WERI-Rb-1 (cell line): Measurements from ENCODE around the gene ATP1B1.
"Not testable (repeated sequence)": the region's sequence is repeated elsewhere in the genome, so short reads cannot be mapped to it uniquely, and the experiment has no call there.

Experiments used
- DNase-seq: peaks from one replicate; pipeline ENCODE4 v3.0.0-alpha.2; 2020
- H3K27ac ChIP-seq: fragments of 250-450 bp; sonication (Bioruptor Pico); 2 replicates; pipeline ENCODE4 v1.5.1; 2020; ENCODE audit warnings: mild to moderate bottlenecking, moderate library complexity
- H3K27me3 ChIP-seq: fragments of 250-450 bp; sonication (Bioruptor Pico); 2 replicates; pipeline ENCODE4 v1.5.1; 2021; ENCODE audit warnings: mild to moderate bottlenecking, low read depth, moderate library complexity; ENCODE audit not compliant: insufficient read depth, severe bottlenecking
- H3K36me3 ChIP-seq: fragments of 250-450 bp; sonication (Bioruptor Pico); 2 replicates; pipeline ENCODE4 v1.5.1; 2020; ENCODE audit warnings: mild to moderate bottlenecking, moderate library complexity
- H3K4me3 ChIP-seq: 2 replicates; pipeline ENCODE4 v1.5.1; 2011; ENCODE audit warnings: low read depth, mild to moderate bottlenecking, control low read depth, low read length
- H3K9me3 ChIP-seq: fragments of 250-450 bp; sonication (Bioruptor Pico); 2 replicates; pipeline ENCODE4 v1.5.1; 2021; ENCODE audit warnings: mild to moderate bottlenecking, moderate library complexity; ENCODE audit not compliant: severe bottlenecking
- TF ChIP-seq, protein P1 (sequence below): IDR thresholded peaks from 2 replicates; pipeline ENCODE4 v1.5.1; 2011; ENCODE audit warnings: low read depth, mild to moderate bottlenecking, control low read depth, inconsistent platforms, low read length

ATP1B1 gene

DNA sequence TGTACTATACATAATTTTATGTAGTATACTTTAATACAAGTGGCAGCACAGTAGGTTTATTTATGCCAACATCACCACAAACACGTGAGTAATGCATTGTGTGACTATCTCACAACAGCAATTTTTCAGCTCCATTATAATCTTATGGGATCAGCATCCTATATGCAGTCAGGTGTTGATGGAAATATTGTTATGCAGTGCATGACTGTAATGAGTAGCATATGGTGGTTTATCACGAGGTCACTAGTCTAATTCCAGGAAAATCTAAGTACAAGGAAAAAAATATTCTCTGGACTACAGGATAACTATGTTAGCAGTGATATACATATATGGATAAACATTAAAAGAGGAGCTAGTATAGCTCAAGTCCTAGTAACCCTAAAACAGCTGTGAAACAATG lies 69.0 kb downstream of the ATP1B1 start:
- no peaks in the 10 kb centered on the region for H3K27me3 ChIP-seq
- DNase-seq: no peak
- no peak overlapping the region for H3K27ac ChIP-seq
- no peaks in the 10 kb centered on the region for H3K9me3 ChIP-seq
- H3K4me3 ChIP-seq: no peak overlapping the region
- no peaks in the 10 kb centered on the region for H3K36me3 ChIP-seq
- TF ChIP-seq, protein P1, sequence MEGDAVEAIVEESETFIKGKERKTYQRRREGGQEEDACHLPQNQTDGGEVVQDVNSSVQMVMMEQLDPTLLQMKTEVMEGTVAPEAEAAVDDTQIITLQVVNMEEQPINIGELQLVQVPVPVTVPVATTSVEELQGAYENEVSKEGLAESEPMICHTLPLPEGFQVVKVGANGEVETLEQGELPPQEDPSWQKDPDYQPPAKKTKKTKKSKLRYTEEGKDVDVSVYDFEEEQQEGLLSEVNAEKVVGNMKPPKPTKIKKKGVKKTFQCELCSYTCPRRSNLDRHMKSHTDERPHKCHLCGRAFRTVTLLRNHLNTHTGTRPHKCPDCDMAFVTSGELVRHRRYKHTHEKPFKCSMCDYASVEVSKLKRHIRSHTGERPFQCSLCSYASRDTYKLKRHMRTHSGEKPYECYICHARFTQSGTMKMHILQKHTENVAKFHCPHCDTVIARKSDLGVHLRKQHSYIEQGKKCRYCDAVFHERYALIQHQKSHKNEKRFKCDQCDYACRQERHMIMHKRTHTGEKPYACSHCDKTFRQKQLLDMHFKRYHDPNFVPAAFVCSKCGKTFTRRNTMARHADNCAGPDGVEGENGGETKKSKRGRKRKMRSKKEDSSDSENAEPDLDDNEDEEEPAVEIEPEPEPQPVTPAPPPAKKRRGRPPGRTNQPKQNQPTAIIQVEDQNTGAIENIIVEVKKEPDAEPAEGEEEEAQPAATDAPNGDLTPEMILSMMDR: no peak

DNA sequence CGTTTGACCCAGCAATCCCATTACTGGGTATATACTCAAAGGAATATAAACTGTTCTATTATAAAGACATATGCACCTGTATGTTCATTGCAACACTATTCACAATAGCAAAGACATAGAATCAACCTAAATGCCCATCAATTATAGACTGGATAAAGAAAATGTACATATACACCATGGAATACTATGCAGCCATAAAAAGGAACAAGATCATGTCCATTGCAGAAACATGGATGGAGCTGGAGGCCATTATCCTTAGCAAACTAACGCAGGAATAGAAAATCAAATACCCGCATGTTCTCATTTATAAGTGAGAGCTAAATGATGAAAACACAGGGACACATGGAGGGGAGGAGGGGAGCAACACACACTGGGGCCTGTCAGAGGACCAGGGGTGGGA lies 72.9 kb downstream of the ATP1B1 start:
- DNase-seq, H3K27me3 ChIP-seq, H3K4me3 ChIP-seq, H3K27ac ChIP-seq, H3K9me3 ChIP-seq, H3K36me3 ChIP-seq: not testable (repeated sequence)

DNA sequence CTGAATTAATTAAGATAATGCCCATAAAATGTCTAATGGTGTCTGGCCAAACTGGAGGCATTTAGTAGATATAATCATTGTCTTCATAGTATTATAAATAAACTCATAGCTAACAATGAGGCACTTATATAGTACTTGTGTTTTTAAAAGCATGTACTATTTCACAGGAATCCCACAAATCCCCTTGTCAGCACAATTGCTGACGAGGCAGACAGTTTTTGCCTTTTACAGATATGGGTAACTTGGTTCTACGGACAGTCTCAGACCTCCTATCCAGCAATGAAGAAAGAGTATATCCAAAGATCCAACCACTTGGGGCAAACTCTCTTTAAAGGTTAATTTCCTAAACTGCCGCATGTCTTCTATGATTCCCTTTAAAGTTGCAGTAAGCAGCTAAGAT lies 73.7 kb downstream of the ATP1B1 start:
- TF ChIP-seq, protein P1: no peak
- Histone ChIP-seq H3K9me3 (no peaks in the 10 kb centered on the region), H3K27ac (no peak overlapping the region), H3K4me3 (no peak overlapping the region), H3K27me3 (no peaks in the 10 kb centered on the region), H3K36me3 (no peaks in the 10 kb centered on the region)
- no peak for DNase-seq
